Activated T-helper 9 cell treated with anti-CD3 and anti-CD28 coated beads, Interleukin-2, amount 50 U/mL, for 16 hours (primary cell): ENCODE data around the gene GLRA1.
"Not testable (repeated sequence)": the region's sequence is repeated elsewhere in the genome, so short reads cannot be mapped to it uniquely, and the experiment has no call there.

Experiments used
- DNase-seq: peaks from one replicate; pipeline ENCODE4 v3.0.0-alpha.2; 2020; ENCODE audit warnings: low read depth

The GLRA1 gene

DNA sequence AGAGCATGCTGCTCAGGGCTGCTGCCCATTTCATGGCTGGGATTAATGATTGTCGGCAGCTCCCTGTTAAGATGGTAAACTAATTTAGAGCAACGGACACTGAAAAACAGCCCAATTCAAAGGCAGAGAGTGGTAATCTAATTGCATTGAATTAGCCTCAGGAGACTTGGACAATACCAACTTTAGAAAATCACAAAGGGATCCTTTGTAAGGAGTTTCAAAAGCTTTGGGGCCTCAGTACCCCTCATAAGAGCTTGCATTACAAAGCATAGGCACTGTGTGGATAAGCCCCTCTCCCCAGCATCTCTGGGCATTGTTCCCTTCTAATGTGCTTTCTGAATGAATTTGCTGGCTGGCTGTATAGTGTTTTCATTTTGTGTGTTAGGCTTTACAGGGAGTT lies 6.7 kb downstream of the GLRA1 start:
- no peak for DNase-seq

GRCh38 chr5:151913425-151913824 lies 11.2 kb downstream of the GLRA1 start:
- no peak for DNase-seq

DNA sequence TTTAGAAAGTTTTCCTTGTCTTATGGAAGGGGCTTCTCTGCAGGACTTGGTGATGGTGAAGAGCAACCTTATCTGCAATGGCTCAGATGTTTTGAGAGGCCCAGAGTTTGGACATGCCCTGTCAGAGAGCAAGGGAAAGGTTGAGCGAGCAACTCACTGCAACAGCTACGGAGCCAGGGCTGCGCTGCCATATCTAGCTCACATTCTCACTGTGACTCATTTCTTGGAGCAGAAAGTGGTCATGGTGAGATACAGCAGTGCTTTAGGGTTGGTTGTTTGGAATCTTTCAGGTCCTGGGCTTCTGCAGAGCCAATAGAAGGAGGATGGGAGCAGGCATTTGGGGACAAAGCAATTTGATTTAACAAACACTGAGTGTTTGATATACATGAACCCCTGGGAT lies 12.3 kb downstream of the GLRA1 start:
- DNase-seq = no peak

DNA sequence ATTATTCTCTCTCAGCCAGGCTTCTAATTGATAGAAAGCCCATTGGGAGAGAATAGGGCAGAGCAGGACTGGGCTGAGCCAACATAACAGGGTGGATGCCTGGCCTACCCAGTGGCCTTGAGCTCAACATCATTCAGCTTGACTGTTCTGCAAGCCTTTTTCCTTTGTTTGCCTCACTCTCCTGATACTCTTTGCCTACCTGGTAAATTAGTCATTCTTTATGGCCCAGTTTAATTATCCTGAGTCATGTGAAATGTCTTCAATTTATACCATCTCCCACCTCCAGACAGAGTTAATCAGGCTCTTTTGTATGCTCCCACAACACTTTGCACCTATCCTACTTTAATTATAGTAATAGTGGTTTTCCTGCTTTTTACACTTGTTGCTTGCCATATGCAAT lies 13.6 kb downstream of the GLRA1 start:
- DNase-seq = no peak

DNA sequence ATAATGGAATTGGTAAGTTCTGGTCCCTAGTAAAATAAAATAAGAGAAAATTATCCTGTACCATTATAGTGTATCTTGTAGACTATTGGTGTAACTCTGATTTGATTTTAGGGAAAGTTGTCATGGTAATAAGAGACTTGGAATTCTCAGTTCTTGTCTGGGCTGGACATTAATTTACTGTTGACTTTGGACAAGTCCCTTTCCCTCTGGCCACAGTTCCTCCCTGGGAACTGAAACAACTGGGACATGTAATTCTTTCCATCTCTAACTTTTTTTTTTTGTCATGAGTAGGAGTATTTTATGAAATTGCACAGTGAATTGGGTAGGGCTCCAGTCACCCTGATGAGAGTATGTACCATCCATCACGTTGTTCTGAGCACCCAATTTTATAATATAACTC lies 15.0 kb downstream of the GLRA1 start:
- DNase-seq = no peak

DNA sequence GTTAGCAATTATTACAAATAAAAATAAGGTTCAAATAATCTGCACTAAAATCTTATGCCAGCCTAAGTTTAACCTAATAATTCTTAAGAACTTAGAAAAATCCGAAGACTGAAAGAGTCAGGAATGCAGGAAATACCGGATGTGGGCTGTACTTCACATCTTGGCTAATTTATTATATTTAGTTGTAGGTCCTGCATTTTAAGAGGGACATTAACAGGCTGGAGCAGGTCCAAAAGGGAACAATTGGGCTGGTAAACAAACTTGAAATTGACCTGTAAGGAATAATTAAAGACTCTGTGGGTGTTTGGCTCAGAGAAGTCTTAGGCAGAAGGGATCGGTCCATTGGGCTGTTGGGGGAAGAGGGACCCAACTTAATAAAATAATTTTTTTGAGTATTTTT lies 18.4 kb downstream of the GLRA1 start:
- DNase-seq = no peak

- no peak for DNase-seq
Observed at GRCh38 chr5:151905557-151905961, 19.1 kb downstream of the GLRA1 start.

- DNase-seq = no peak
Observed at GRCh38 chr5:151904909-151905308, 19.7 kb downstream of the GLRA1 start.

- no peak for DNase-seq
Observed at GRCh38 chr5:151904127-151904526, 20.5 kb downstream of the GLRA1 start.

DNA sequence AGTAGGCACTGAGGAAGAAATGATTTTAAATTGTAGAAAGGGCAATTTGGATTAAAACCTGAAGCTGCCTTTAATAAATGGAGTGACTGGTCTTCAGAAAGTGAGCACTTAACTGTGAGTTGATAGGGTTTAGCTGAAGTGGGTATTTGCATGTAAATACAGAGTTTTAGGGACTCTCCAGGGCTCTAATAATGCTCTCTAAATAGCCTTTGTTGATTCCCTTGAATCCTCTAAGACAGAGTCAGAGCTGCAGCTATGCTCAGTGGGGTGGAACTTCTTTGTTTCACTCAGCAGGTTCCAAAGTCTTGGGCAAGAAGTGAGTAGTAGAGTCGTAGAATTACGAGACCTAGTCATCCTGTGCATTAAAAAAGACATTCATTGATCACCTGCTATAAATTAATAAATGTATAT lies 21.4 kb downstream of the GLRA1 start:
- DNase-seq = no peak

DNA sequence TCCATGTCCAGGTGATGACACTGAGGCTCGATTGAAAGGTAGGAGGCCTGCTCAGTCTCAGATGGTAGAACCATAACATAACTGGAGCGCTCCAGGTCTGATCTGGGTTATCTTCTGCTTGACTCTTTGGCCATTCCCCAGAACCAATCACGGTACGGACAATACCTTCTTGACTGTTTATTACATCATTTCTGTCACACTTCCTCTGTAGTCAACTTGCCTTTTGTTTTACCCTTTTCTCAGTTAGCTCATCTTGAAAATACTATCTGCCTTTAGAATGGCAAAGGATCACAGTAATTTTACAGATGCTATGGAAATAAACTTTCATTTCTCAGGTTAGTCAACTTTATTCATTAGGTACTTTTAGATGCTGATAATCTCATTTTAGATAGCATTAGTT lies 22.4 kb downstream of the GLRA1 start:
- DNase-seq = no peak

- DNase-seq = no peak
Observed at GRCh38 chr5:151901611-151902010, 23.0 kb downstream of the GLRA1 start.

DNA sequence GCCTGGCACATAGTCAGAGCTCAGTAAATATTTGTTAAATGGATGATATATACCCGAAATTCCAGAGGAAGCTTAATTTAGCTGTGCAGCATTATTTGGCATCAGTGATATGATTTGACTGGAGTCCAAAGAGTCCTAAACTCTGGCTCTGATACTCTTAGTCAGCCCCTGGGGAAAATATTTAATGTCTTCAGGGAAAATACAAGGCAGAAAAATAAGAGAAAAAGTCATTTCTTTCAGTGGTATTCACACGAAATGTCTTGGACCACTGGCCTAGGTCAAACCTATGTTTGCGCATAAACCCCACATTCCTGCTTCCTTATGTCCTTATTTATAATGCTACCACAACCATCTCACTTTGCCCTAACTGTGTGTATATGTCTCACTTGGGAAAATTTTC lies 23.8 kb downstream of the GLRA1 start:
- DNase-seq = no peak

DNA sequence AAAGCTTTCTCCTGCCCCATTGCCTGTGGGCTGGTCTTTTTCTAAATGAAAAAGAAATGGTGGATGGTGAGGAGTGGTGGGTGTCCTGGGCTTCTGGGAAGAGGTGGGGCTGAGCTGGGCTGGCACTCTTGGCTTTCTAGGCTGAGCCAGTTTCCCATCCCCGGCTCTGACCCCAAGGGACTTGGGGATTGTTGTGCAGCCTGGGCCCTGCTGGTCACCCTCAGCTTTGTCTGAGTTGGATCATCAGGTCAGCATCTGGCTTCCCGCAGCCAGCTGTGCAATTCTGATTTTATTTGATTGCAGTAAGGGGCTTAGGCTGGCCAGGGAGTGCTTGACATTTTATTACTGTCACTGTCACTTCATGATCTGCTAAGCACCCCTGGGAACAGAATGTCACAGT lies 25.3 kb downstream of the GLRA1 start:
- DNase-seq = no peak

GRCh38 chr5:151897896-151898295 lies 26.8 kb downstream of the GLRA1 start:
- no peak for DNase-seq

DNA sequence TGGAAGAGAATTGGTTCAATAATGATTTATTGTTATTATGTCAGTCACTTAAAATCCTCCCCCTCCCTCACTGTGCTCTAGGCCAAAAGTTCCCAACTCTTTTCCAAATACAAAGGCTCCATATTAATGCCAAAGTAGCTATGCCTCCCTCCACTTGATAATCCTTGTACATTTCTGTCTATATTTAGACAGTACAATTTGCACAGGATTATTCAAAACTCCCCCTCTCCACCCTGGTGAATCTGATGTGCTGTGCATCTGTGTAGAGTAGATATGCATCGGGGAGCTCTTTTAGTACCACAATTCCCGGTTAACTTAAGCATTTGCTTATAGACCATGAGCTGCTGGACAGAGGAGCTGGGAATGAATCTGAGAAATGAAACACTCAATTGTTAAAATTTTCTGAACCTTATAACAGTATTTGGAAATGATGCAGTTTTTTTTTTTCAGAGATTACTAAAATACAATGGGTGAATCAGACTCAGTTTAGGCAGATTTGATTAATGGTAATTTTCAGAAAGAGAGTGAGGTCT lies 27.6 kb downstream of the GLRA1 start:
- DNase-seq = no peak

- no peak for DNase-seq
Observed at GRCh38 chr5:151896031-151896691, 28.5 kb downstream of the GLRA1 start.

DNA sequence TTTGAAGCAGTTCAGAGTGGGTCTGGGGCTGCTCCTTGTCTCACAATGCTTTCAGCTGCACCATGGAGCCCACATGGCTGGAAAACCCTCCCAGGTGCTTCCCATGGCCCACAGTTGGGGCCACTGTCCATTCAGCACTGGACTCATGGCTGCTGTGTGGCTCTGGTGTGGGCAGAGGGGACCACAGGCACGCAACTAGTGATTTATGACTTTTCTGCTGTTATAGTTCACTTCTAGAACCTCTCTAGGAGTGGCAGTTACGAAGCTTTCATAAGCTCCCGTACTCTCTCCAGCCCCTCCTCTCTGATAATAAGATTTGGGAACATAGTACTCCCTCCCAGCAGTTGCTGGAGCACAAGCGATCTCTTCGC lies 29.0 kb downstream of the GLRA1 start:
- DNase-seq = no peak

DNA sequence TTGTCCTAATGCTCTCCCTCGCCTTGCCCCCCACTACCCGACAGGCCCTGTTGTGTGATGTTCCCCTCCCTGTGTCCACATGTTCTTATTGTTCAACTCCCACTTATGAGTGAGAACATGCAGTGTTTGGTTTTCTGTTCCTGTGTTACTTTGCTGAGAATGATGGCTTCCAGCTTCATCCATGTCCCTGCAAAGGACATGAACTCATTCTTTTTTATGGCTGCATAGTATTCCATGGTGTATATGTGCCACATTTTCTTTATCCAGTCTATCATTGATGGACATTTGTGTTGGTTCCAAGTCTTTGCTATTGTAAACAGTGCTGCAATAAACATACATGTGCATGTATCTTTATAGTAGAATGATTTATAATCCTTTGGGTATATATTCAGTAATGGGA lies 31.2 kb downstream of the GLRA1 start:
- not testable (repeated sequence) for DNase-seq

GRCh38 chr5:151892393-151892792 lies 32.3 kb downstream of the GLRA1 start:
- no peak for DNase-seq

- no peak for DNase-seq
Observed at GRCh38 chr5:151890299-151890698, 34.4 kb downstream of the GLRA1 start.

DNA sequence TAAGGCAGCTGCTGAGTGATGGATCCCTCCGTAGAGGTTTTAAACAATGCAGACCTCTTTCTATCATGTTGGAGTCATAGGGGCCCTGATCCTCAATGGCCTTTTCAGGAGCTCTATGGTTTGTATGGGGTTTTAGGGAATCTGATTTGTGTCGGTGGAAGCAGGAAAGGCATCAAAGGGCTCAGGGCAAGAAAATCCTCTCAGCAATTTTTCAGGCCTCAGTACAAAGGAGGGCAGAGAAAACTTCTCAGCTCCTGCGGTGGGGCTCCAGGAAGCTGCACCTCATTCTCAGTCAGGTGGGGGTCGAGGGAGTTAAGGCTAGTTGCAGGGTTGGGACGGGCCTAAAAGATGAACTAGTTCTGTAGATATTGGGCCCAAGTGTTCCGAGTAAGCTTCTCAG lies 35.0 kb downstream of the GLRA1 start:
- DNase-seq = no peak

- DNase-seq = no peak
Observed at GRCh38 chr5:151886546-151887275, 37.9 kb downstream of the GLRA1 start.
